K562 (cell line): ENCODE measurements around the gene ZER1. TPM values are rescaled to one million over a fixed set of nuclear protein-coding genes. Genes with fewer than 3 reads are reported as not detected.

Source experiments
- CBX3 ChIP-seq, 2 experiments: IDR thresholded peaks; 1 replicate in 1 of 2; 2 replicates in 1 of 2; pipeline ENCODE4 v1.6.1; 2012; ENCODE audit warnings: inconsistent platforms in 2 of 2, low read length in 2 of 2, borderline replicate concordance in 1 of 2, control low read depth in 1 of 2
- ETS1 ChIP-seq: conservative IDR thresholded peaks from 2 replicates; pipeline ENCODE4 v1.6.1; 2011; ENCODE audit warnings: low read depth, mild to moderate bottlenecking, low read length; ENCODE audit not compliant: control insufficient read depth
- FOXJ3 ChIP-seq: sonication (generic); formaldehyde crosslinking; IDR thresholded peaks from 2 replicates; pipeline ENCODE4 v1.4.0; 2020; ENCODE audit warnings: mild to moderate bottlenecking, missing genetic modification reagents
- GTF3C2 ChIP-seq: IDR thresholded peaks from 3 replicates; pipeline ENCODE4 v1.6.1; 2011; ENCODE audit warnings: borderline replicate concordance, mild to moderate bottlenecking, moderate library complexity; ENCODE audit not compliant: insufficient read length; ENCODE audit errors: extremely low read depth
- HDAC1 ChIP-seq, 2 experiments: fragments of 450-650 bp; IDR thresholded peaks; 2 replicates each; pipeline ENCODE4 v1.6.1; 2016 to 2017; ENCODE audit warnings: inconsistent platforms in 1 of 2, mild to moderate bottlenecking in 1 of 2, moderate library complexity in 1 of 2
- MAX ChIP-seq: sonication (generic); formaldehyde crosslinking; IDR thresholded peaks from 2 replicates; pipeline ENCODE4 v1.9.0; 2022; ENCODE audit warnings: mild to moderate bottlenecking, missing genetic modification reagents
- MTA3 ChIP-seq: fragments of 450-650 bp; formaldehyde crosslinking; IDR thresholded peaks from 2 replicates; pipeline ENCODE4 v1.6.1; 2017; ENCODE audit warnings: mild to moderate bottlenecking, borderline replicate concordance
- NR2F6 ChIP-seq: fragments of 450-650 bp; formaldehyde crosslinking; IDR thresholded peaks from 2 replicates; pipeline ENCODE4 v1.4.0; 2020; ENCODE audit warnings: mild to moderate bottlenecking
- NR3C1 ChIP-seq: sonication (generic); formaldehyde crosslinking; IDR thresholded peaks from 2 replicates; pipeline ENCODE4 v1.8.1; 2022; ENCODE audit warnings: missing genetic modification reagents
- PPARD ChIP-seq: fragments of 250-450 bp; sonication (Bioruptor Pico); IDR thresholded peaks from 2 replicates; pipeline ENCODE4 v1.8.0; 2022; ENCODE audit warnings: inconsistent platforms, mild to moderate bottlenecking, moderate library complexity
- TEAD4 ChIP-seq, 2 experiments: sonication (generic) in 1 of 2; formaldehyde crosslinking in 1 of 2; IDR thresholded peaks; 2 replicates each; pipeline versions ENCODE4 v1.6.1 to v1.8.0; 2012 to 2022; ENCODE audit warnings: borderline replicate concordance in 1 of 2, inconsistent platforms in 1 of 2, low read length in 1 of 2, mild to moderate bottlenecking in 1 of 2, missing genetic modification reagents in 1 of 2
- ZBTB11 ChIP-seq, 3 experiments: fragments of 200-800 bp in 1 of 3; fragments of 250-450 bp in 1 of 3; fragments of 450-650 bp in 1 of 3; sonication (Bioruptor Pico) in 1 of 3; sonication (Bioruptor generic) in 1 of 3; formaldehyde crosslinking in 1 of 3; IDR thresholded peaks; 2 replicates each; pipeline versions ENCODE4 v1.6.1 to v1.8.0; 2016 to 2022; ENCODE audit warnings: mild to moderate bottlenecking in 2 of 3, missing genetic modification characterization in 2 of 3, missing compliant biosample characterization in 1 of 3, moderate library complexity in 1 of 3
- ZNF134 ChIP-seq: fragments of 250-450 bp; sonication (Bioruptor Pico); conservative IDR thresholded peaks from 2 replicates; pipeline ENCODE4 v1.4.0; 2020
- ZNF253 ChIP-seq: fragments of 250-450 bp; sonication (Bioruptor Pico); conservative IDR thresholded peaks from 2 replicates; pipeline ENCODE4 v1.6.1; 2021; ENCODE audit warnings: mild to moderate bottlenecking
- ZNF395 ChIP-seq: fragments of 200-800 bp; sonication (Bioruptor generic); IDR thresholded peaks from 2 replicates; pipeline ENCODE4 v1.6.1; 2017; ENCODE audit warnings: missing genetic modification characterization, missing compliant biosample characterization
- ZNF431 ChIP-seq: sonication (generic); formaldehyde crosslinking; IDR thresholded peaks from 2 replicates; pipeline ENCODE4 v1.8.0; 2022; ENCODE audit warnings: mild to moderate bottlenecking, missing genetic modification reagents
- polyA plus RNA-seq, 8 experiments: library from polyadenylated mRNA; depleted of rRNA in 4 of 8; stranded (reverse) in 5 of 8; unstranded in 3 of 8; fragments of >200 nt; fragmentation: Nextera tagmentation in 2 of 8; fragmentation: Illumina TruSeq in 1 of 8; extraction: Ambion mirVana in 2 of 8; extraction: Trizol in 1 of 8; gene quantifications; 2 replicates each; pipeline versions ENCODE4 v1.2.1 to v1.2.3, GENCODE V29; 2011 to 2014; ENCODE audit warnings: inconsistent platforms in 1 of 8, missing spikeins in 1 of 8
- total RNA-seq, 7 experiments: library from RNA; depleted of rRNA in 6 of 7; stranded (reverse); fragments of >200 nt in 6 of 7; fragmentation: Illumina TruSeq in 2 of 7; extraction: Trizol in 2 of 7; gene quantifications; 2 replicates each; pipeline versions ENCODE4 v1.2.1 to v1.2.3, GENCODE V29; 2011 to 2021; ENCODE audit warnings: low replicate concordance in 1 of 7

Gene ZER1
- total and polyA plus RNA-seq, 9 of the 15 experiments (the other 6 are each of a cell fraction or from before 2014, with no cell fraction given): 0.07 to 10.7 (median 6.2) TPM

GRCh38 chr9:128688501-128689292 is 83.0 kb downstream of the ZER1 start, which contains the start of gene SET (continued):
- TF ChIP-seq ZNF253: no peak
- TF ChIP-seq ZNF431 (CRISPR knock-in tag): peak; percentile 80
- peak; percentile 58; the same call in 1 of the 2 replicates for TF ChIP-seq ZNF134 (CRISPR knock-in tag)
- TF ChIP-seq ZNF395 (CRISPR knock-in tag): 0 out of 2 replicates have a peak, but pooled peaks have one; percentile 74
- TF ChIP-seq MAX (CRISPR knock-in tag): peak; percentile 82
- TF ChIP-seq ZBTB11 (CRISPR knock-in tag; IDR thresholded peaks at IDR 0.05): peak in 1 of 3 experiments; percentile 54; a peak in 1 of 6 replicates
- peak; percentile 82; the same call in 1 of the 2 replicates for TF ChIP-seq NR2F6
- no peak for TF ChIP-seq FOXJ3
- TF ChIP-seq NR3C1: no peak
- TF ChIP-seq TEAD4 (IDR thresholded peaks at IDR 0.05; ENCODE audit: low read length): no peak
- TF ChIP-seq TEAD4 (CRISPR knock-in tag; IDR thresholded peaks at IDR 0.05; ENCODE audit: borderline replicate concordance): no peak
- TF ChIP-seq HDAC1 (IDR thresholded peaks at IDR 0.05): 0 out of 4 replicates have a peak, but pooled peaks of 1 of the 2 experiments have one; percentile 35
- peak in 1 of 2 experiments; percentile 82; a peak in 1 of 3 replicates for TF ChIP-seq CBX3 (IDR thresholded peaks at IDR 0.05; ENCODE audit: borderline replicate concordance in 1 of 2, low read length in 2 of 2)
- no peak for TF ChIP-seq GTF3C2
- TF ChIP-seq PPARD (CRISPR knock-in tag): no peak
- no peak for TF ChIP-seq ETS1
- TF ChIP-seq MTA3: peak; percentile 91
